Measurements from ENCODE around the gene ADGRL4. TPM values are rescaled to one million over a fixed set of nuclear protein-coding genes. Genes with fewer than 3 reads are reported as not detected.

The ADGRL4 gene
- total and polyA plus RNA-seq, 2 of the 13 experiments (the other 11 are each of a cell fraction or from before 2014, with no cell fraction given) = not detected

- ATAC-seq = no peak
- BruUV-seq (replicated peaks) = no TSS peak
These were observed 126.3 kb downstream of the ADGRL4 start for GRCh38 chr1:78880223-78880622.

More at GRCh38 chr1:78880223-78880622, 126.3 kb downstream of the ADGRL4 start:
- FAIRE-seq = no peak
- H3K79me2 ChIP-seq (ENCODE audit: insufficient read depth, low read length) = no peaks in the 10 kb centered on the region
- H3K36me3 ChIP-seq (replicated peaks in 1 of 2; ENCODE audit: control insufficient read depth in 1 of 2, insufficient read depth in 2 of 2, low read length in 2 of 2) = no peaks in the 10 kb centered on the region
- H3K4me1 ChIP-seq (ENCODE audit: insufficient read depth, low read length) = no peaks in the 10 kb centered on the region
- intact Hi-C loops (cut with micrococcal nuclease; ENCODE audit: unreplicated experiment) (no loop called here), in situ Hi-C loops (cut with HindIII; ENCODE audit: extremely low pct_ligation_motif_present, low pct_unique_long_range_greater_than_20kb) (no loop called here)
- H3K9me3 ChIP-seq (ENCODE audit: low read length) = peaks cover 19% of the 10 kb centered on the region
- DNase-seq (ENCODE audit: low spot score) = no peak
- no peaks in the 10 kb centered on the region for H3K27me3 ChIP-seq (ENCODE audit: control insufficient read depth in 1 of 2, insufficient read depth in 2 of 2, low read length in 2 of 2)
- H4K20me1 ChIP-seq (ENCODE audit: insufficient read depth, low read length) = no peaks in the 10 kb centered on the region
- H2AFZ ChIP-seq (ENCODE audit: low read length) = no peak overlapping the region
- ChIA-PET CTCF (ENCODE audit: low intra/inter-chr PET ratio, low total read pairs) (no interaction called here), POLR2A (no interaction called here)
- H3K4me3 ChIP-seq (replicated peaks in 1 of 3; ENCODE audit: insufficient read depth in 1 of 3, low read depth in 2 of 3, low read length in 3 of 3) = no peak overlapping the region
- H3K9ac ChIP-seq (ENCODE audit: insufficient read depth, low read depth, low read length) = no peak overlapping the region
- no peak overlapping the region for H3K4me2 ChIP-seq (ENCODE audit: low read depth, low read length)
- no peak overlapping the region for H3K27ac ChIP-seq (ENCODE audit: extremely low read length, insufficient read depth, low read length)
- TF ChIP-seq, protein P1, sequence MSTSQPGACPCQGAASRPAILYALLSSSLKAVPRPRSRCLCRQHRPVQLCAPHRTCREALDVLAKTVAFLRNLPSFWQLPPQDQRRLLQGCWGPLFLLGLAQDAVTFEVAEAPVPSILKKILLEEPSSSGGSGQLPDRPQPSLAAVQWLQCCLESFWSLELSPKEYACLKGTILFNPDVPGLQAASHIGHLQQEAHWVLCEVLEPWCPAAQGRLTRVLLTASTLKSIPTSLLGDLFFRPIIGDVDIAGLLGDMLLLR (CRISPR knock-in tag; IDR thresholded peaks at IDR 0.05) = no peak
- TF ChIP-seq MED1 (CRISPR knock-in tag; IDR thresholded peaks at IDR 0.05) = no peak
- TF ChIP-seq MAFK (conservative IDR thresholded peaks at IDR 0.05 in 1 of 2, IDR thresholded peaks at IDR 0.05 in 1 of 2; ENCODE audit: low read length in 2 of 2) = peak; percentile 3 to 63; a peak in 2 of 4 replicates
- peak; percentile 57 for TF ChIP-seq MAFF (IDR thresholded peaks at IDR 0.05; ENCODE audit: low read depth, low read length)
- TF ChIP-seq ZNF318 (CRISPR knock-in tag; IDR thresholded peaks at IDR 0.05) = no peak
- no peak for TF ChIP-seq POLR2AphosphoS2 (IDR thresholded peaks at IDR 0.05; ENCODE audit: low read depth, low read length)
- TF ChIP-seq ZNF274 (CRISPR knock-in tag; IDR thresholded peaks at IDR 0.05) = no peak
- TF ChIP-seq RELA (CRISPR knock-in tag; IDR thresholded peaks at IDR 0.05) = no peak
- no peak for TF ChIP-seq SMYD3 (CRISPR knock-in tag; IDR thresholded peaks at IDR 0.05)
- no peak for TF ChIP-seq FOXM1 (CRISPR knock-in tag; IDR thresholded peaks at IDR 0.05)
- TF ChIP-seq AKNA (CRISPR knock-in tag; IDR thresholded peaks at IDR 0.05; ENCODE audit: borderline replicate concordance) = no peak
- TF ChIP-seq PAX8 (CRISPR knock-in tag; IDR thresholded peaks at IDR 0.05; ENCODE audit: borderline replicate concordance) = no peak
- WGBS (ENCODE audit: low lambda C conversion rate) = 10% methylated on average over 5 of the region's 5 CpGs
